Endothelial cell of umbilical vein (primary cell): ENCODE measurements around the gene MPST. TPM values are rescaled to one million over a fixed set of nuclear protein-coding genes. Genes with fewer than 3 reads are reported as not detected.

Experiments
- BruUV-seq: library from RNA; stranded (reverse); fragments of 400-500 nt; replicated peaks from 2 replicates; lab custom pipeline; 2021; lab: Mats Ljungman, UMichigan
- CTCF ChIA-PET: fragments of 300-600, 350-600 bp; sonication (Branson Sonifier 250); formaldehyde crosslinking; loops from one replicate; lab custom pipeline; 2021; ENCODE audit warnings: antibody characterized with exemption, inconsistent platforms; lab: Charles Lee
- POLR2A ChIA-PET: fragments of 300-600, 350-600 bp; sonication (Branson Sonifier 250); formaldehyde crosslinking; loops from one replicate; lab custom pipeline; 2021; ENCODE audit warnings: antibody characterized with exemption, inconsistent platforms; lab: Charles Lee
- DNase-seq: peaks from one replicate; pipeline ENCODE4 v3.0.0-alpha.2; 2011; ENCODE audit warnings: low read depth, low spot score
- FAIRE-seq: peaks from 2 replicates; lab custom pipeline; 2011; peaks lifted over from hg19 to GRCh38; lab: Jason Lieb, UNC
- H2AFZ ChIP-seq: 2 replicates; pipeline ENCODE4 v1.6.0; 2012; ENCODE audit warnings: low read depth, low read length, control low read depth, inconsistent platforms
- H3K27ac ChIP-seq: 2 replicates; pipeline ENCODE4 v1.5.1; 2011; ENCODE audit warnings: low read depth, mild to moderate bottlenecking, control low read depth, low read length, moderate library complexity; ENCODE audit not compliant: insufficient read depth
- H3K27me3 ChIP-seq, 2 experiments: 2 replicates each; pipeline versions ENCODE4 v1.6.0 to v1.6.1; 2011; ENCODE audit warnings: low read length in 2 of 2, mixed read lengths in 1 of 2; ENCODE audit not compliant: control insufficient read depth in 2 of 2, insufficient read depth in 2 of 2
- H3K36me3 ChIP-seq, 2 experiments: 2 replicates in 1 of 2; 3 replicates in 1 of 2; pipeline ENCODE4 v1.5.1; 2011; ENCODE audit warnings: low read length in 2 of 2, mild to moderate bottlenecking in 1 of 2, moderate library complexity in 1 of 2; ENCODE audit not compliant: control insufficient read depth in 2 of 2, insufficient read depth in 2 of 2; ENCODE audit errors: extremely low read depth in 1 of 2
- H3K4me1 ChIP-seq: 3 replicates; pipeline ENCODE4 v1.5.1; 2011; ENCODE audit warnings: mild to moderate bottlenecking, low read length; ENCODE audit not compliant: control insufficient read depth, insufficient read depth; ENCODE audit errors: extremely low read depth
- H3K4me2 ChIP-seq: 2 replicates; pipeline ENCODE4 v1.6.1; 2011; ENCODE audit warnings: low read length, control low read depth, mixed read lengths; ENCODE audit not compliant: insufficient read depth
- H3K4me3 ChIP-seq, 3 experiments: fragments of 200-600 bp in 1 of 3; sonication (generic), shearing (Covaris generic) in 1 of 3; replicated peaks in 1 of 3; 2 replicates each; pipeline ENCODE4 v1.5.1; 2011 to 2016; ENCODE audit warnings: control low read depth in 3 of 3, low read length in 3 of 3, mild to moderate bottlenecking in 2 of 3, inconsistent platforms in 1 of 3, low read depth in 1 of 3, moderate library complexity in 1 of 3; ENCODE audit not compliant: insufficient read depth in 1 of 3
- H3K79me2 ChIP-seq: 2 replicates; pipeline ENCODE4 v1.6.0; 2012; ENCODE audit warnings: low read length, inconsistent platforms; ENCODE audit not compliant: control insufficient read depth, insufficient read depth
- H3K9ac ChIP-seq: replicated peaks from 2 replicates; pipeline ENCODE3; 2011; ENCODE audit warnings: low read length, control low read depth; ENCODE audit not compliant: insufficient read depth; ENCODE audit errors: extremely low read depth
- H3K9me1 ChIP-seq: replicated peaks from 3 replicates; pipeline ENCODE4 v1.6.0; 2011; ENCODE audit warnings: mild to moderate bottlenecking, low read length; ENCODE audit not compliant: control insufficient read depth, insufficient read depth; ENCODE audit errors: extremely low read depth
- H3K9me3 ChIP-seq: replicated peaks from 2 replicates; pipeline ENCODE4 v1.5.1; 2012; ENCODE audit warnings: low read length, inconsistent platforms; ENCODE audit not compliant: control insufficient read depth, insufficient read depth
- H4K20me1 ChIP-seq: replicated peaks from 2 replicates; pipeline ENCODE3; 2011; ENCODE audit warnings: mild to moderate bottlenecking, low read length; ENCODE audit not compliant: control insufficient read depth, insufficient read depth; ENCODE audit errors: extremely low read depth
- CTCF ChIP-seq, 2 donors: IDR thresholded peaks; 1 replicate in 1 of 2; 2 replicates in 1 of 2; pipeline ENCODE4 v1.5.1; 2011; ENCODE audit warnings: low read length in 2 of 2, mild to moderate bottlenecking in 2 of 2, moderate library complexity in 2 of 2, control low read depth in 1 of 2, inconsistent platforms in 1 of 2, low read depth in 1 of 2; ENCODE audit not compliant: insufficient read depth in 1 of 2; ENCODE audit errors: extremely low read depth in 1 of 2
- EZH2 ChIP-seq: IDR thresholded peaks from 2 replicates; pipeline ENCODE4 v1.6.1; 2012; ENCODE audit warnings: borderline replicate concordance, low read depth, mild to moderate bottlenecking, moderate library complexity, low read length, inconsistent platforms; ENCODE audit not compliant: severe bottlenecking
- GATA2 ChIP-seq: IDR thresholded peaks from 2 replicates; pipeline ENCODE4 v1.7.0; 2011; ENCODE audit warnings: low read depth, mild to moderate bottlenecking, moderate library complexity, mixed read lengths, low read length; ENCODE audit not compliant: insufficient read length, insufficient read depth
- MAX ChIP-seq: IDR thresholded peaks from 2 replicates; pipeline ENCODE4 v1.6.1; 2011; ENCODE audit not compliant: insufficient read depth, insufficient read length
- POLR2A ChIP-seq: IDR thresholded peaks from 2 replicates; pipeline ENCODE4 v1.6.1; 2012; ENCODE audit warnings: low read depth, mild to moderate bottlenecking, control low read depth, low read length
- dilution Hi-C: fragments of 300-500 bp; cut with MboI; formaldehyde crosslinking; loops from one replicate; pipeline ENCODE4 v1.15.0; 2019; ENCODE audit warnings: low sequenced_read_pairs; ENCODE audit not compliant: extremely low pct_ligation_motif_present
- intact Hi-C: fragments of 100-400 bp; cut with micrococcal nuclease; formaldehyde crosslinking; loops from one replicate; pipeline ENCODE4 v1.10.0; 2022
- polyA plus RNA-seq, 4 experiments: library from polyadenylated mRNA; depleted of rRNA in 3 of 4; stranded (reverse) in 3 of 4; unstranded in 1 of 4; fragments of >200 nt; gene quantifications; 2 replicates each; pipeline versions ENCODE4 v1.2.1 to v1.2.3, GENCODE V29; 2011 to 2012; ENCODE audit warnings: missing spikeins in 1 of 4
- total RNA-seq: library from RNA; stranded (reverse); gene quantifications from 2 replicates; pipeline ENCODE4 v1.2.3, GENCODE V29; 2021

The MPST gene
- total and polyA plus RNA-seq, 2 donors (not counting 3 experiments of a cell fraction or from before 2014, with no cell fraction given): 93.2 to 124 TPM

DNA sequence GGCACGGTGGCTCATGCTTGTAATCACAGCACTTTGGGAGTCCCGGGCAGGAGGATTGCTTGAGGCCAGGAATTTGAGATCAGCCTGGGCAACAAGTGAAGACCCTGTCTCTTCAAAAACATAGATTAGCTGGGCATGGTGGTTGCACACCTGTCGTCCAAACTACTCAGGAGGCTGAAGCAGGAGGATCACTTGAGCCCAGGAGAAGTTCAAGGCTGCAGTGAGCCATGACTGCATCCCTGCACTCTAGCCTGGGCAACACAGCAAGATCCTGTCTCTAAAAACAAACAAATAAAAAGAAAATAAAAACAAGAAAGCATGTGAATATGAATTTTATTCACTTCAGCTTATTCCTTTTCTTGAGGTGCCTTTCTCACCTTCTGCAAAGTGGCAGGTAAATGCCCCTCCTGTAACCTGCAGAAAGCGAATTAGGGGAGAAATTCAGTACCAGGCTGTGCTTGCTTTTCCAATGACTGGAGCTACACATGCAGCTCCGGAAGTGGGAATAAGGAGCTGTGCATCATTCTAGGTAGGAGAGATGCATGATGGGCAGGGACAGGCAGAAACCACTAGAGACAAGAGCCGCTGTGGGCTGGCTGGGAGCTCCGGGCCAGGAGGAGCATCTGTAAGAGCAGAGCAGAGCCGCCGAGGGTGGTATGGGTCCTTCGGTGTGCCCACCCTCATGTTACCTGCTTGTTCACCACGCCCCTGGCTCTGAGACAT, 17.3 kb downstream of the MPST start:
- POLR2A ChIA-PET: no interaction called here
- BruUV-seq: no TSS peak
- H3K27ac ChIP-seq: no peak overlapping the region
- dilution Hi-C loops (no loop called here), intact Hi-C loops (no loop called here)
- H3K36me3 ChIP-seq: no peaks in the 10 kb centered on the region
- CTCF ChIA-PET: interaction anchor here (0.7 to 6.8 kb wide), 3 partner anchors 13 to 222 kb away, joined by 3 to 33 read pairs (median 3); partner anchors contain the start of genes MPST and TST
- no peak for FAIRE-seq
- no peak for TF ChIP-seq CTCF (IDR thresholded peaks at IDR 0.05; ENCODE audit: extremely low read depth in 1 of 2, insufficient read depth in 1 of 2, low read depth in 1 of 2, low read length in 2 of 2)
- TF ChIP-seq EZH2: no peak
- TF ChIP-seq MAX: no peak
- TF ChIP-seq GATA2: no peak
- TF ChIP-seq POLR2A: no peak
- H4K20me1 ChIP-seq: no peaks in the 10 kb centered on the region
- no peaks in the 10 kb centered on the region for H3K9me3 ChIP-seq
- H3K4me3 ChIP-seq: no peak overlapping the region
- H3K4me2 ChIP-seq: no peak overlapping the region
- H3K4me1 ChIP-seq: peaks cover 16% of the 10 kb centered on the region
- DNase-seq: no peak
- H3K27me3 ChIP-seq: no peaks in the 10 kb centered on the region
- no peak overlapping the region for H2AFZ ChIP-seq
- no peaks in the 10 kb centered on the region for H3K9me1 ChIP-seq
- no peaks in the 10 kb centered on the region for H3K79me2 ChIP-seq
- no peak overlapping the region for H3K9ac ChIP-seq
